Ishikawa (cell line): ENCODE data around the gene PEAK1.

Source experiments
- EP300 ChIP-seq: IDR thresholded peaks from 2 replicates; pipeline ENCODE4 v1.6.1; 2012; ENCODE audit warnings: borderline replicate concordance
- TAF1 ChIP-seq: IDR thresholded peaks from 2 replicates; pipeline ENCODE4 v1.6.1; 2012; ENCODE audit warnings: low read depth, mild to moderate bottlenecking
- TEAD4 ChIP-seq: IDR thresholded peaks from 2 replicates; pipeline ENCODE4 v1.6.1; 2012
- YY1 ChIP-seq: IDR thresholded peaks from 2 replicates; pipeline ENCODE4 v1.6.1; 2012; ENCODE audit warnings: low read depth
- TF ChIP-seq, protein P1 (sequence below): IDR thresholded peaks from 2 replicates; pipeline ENCODE4 v1.6.1; 2012

DNA sequence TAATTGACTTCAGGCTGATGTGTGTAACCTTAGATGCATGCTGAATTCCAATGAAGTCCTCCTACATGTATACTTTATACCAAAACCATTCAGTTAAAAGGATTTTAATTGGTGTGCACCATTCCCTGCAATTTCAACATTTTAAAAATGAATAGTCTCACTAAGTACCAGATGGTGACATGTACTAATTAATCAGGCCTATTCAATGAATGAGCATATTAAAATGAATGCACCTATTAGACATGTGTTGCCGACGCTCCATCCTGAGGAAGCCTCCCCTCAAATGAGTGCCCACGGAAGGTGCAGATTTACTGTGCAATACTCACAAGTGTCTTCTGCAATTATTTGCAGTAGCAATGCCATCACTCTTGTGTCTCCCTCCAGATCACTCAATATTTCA is 224.3 kb downstream of the PEAK1 start:
- TF ChIP-seq EP300 (no peak), YY1 (no peak), TEAD4 (no peak), TAF1 (no peak)
- TF ChIP-seq, protein P1, sequence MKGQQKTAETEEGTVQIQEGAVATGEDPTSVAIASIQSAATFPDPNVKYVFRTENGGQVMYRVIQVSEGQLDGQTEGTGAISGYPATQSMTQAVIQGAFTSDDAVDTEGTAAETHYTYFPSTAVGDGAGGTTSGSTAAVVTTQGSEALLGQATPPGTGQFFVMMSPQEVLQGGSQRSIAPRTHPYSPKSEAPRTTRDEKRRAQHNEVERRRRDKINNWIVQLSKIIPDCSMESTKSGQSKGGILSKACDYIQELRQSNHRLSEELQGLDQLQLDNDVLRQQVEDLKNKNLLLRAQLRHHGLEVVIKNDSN: no peak
